CD14-positive monocyte (primary cell): Measurements from ENCODE around the gene NFKB2. TPM values are rescaled to one million over a fixed set of nuclear protein-coding genes. Genes with fewer than 3 reads are reported as not detected.

ENCODE experiments used
- DNase-seq, 3 donors: peaks; one replicate each; pipeline ENCODE4 v3.0.0-alpha.2; 2011 to 2022
- H2AFZ ChIP-seq: 2 replicates; pipeline ENCODE4 v1.6.0; 2012; ENCODE audit warnings: mild to moderate bottlenecking, low read depth, low read length, inconsistent platforms; ENCODE audit not compliant: insufficient read depth, poor library complexity, severe bottlenecking
- H3K27ac ChIP-seq, 2 donors: 1 replicate in 1 of 2; 2 replicates in 1 of 2; pipeline ENCODE4 v1.5.1; 2012 to 2013; ENCODE audit warnings: low read length in 2 of 2, control low read depth in 1 of 2, inconsistent platforms in 1 of 2, low read depth in 1 of 2, mild to moderate bottlenecking in 1 of 2
- H3K27me3 ChIP-seq, 2 donors: one replicate each; pipeline versions ENCODE4 v1.6.0 to v1.6.1; 2011 to 2013; ENCODE audit warnings: low read length in 2 of 2; ENCODE audit not compliant: control insufficient read depth in 2 of 2, insufficient read depth in 2 of 2
- H3K36me3 ChIP-seq, 2 donors: replicated peaks in 1 of 2; 1 replicate in 1 of 2; 2 replicates in 1 of 2; pipeline versions ENCODE4 v1.5.1 to v1.6.1; 2012 to 2013; ENCODE audit warnings: low read length in 2 of 2, control low read depth in 1 of 2, inconsistent platforms in 1 of 2, mild to moderate bottlenecking in 1 of 2; ENCODE audit not compliant: insufficient read depth in 2 of 2, control insufficient read depth in 1 of 2
- H3K4me1 ChIP-seq, 2 donors: 1 replicate in 1 of 2; 2 replicates in 1 of 2; pipeline versions ENCODE4 v1.5.1 to v1.6.1; 2012 to 2013; ENCODE audit warnings: low read length in 2 of 2, control low read depth in 1 of 2, inconsistent platforms in 1 of 2, mild to moderate bottlenecking in 1 of 2, moderate library complexity in 1 of 2; ENCODE audit not compliant: insufficient read depth in 2 of 2, control insufficient read depth in 1 of 2
- H3K4me2 ChIP-seq: replicated peaks from 2 replicates; pipeline ENCODE3; 2012; ENCODE audit warnings: low read length, moderate library complexity, mild to moderate bottlenecking; ENCODE audit not compliant: poor library complexity, severe bottlenecking; ENCODE audit errors: extremely low read depth
- H3K4me3 ChIP-seq, 3 experiments: fragments of 200-600 bp in 1 of 3; sonication (generic) in 1 of 3; replicated peaks in 1 of 3; 1 replicate in 2 of 3; 2 replicates in 1 of 3; pipeline ENCODE4 v1.5.1; 2011 to 2013; ENCODE audit warnings: low read length in 3 of 3, mild to moderate bottlenecking in 3 of 3, control low read depth in 2 of 3, low read depth in 2 of 3, inconsistent platforms in 1 of 3, moderate library complexity in 1 of 3
- H3K79me2 ChIP-seq: 2 replicates; pipeline ENCODE4 v1.6.0; 2012; ENCODE audit warnings: mild to moderate bottlenecking, control low read depth, inconsistent platforms, low read length, moderate library complexity; ENCODE audit not compliant: insufficient read depth
- H3K9ac ChIP-seq: 2 replicates; pipeline ENCODE4 v1.6.0; 2017; ENCODE audit warnings: low read length, mild to moderate bottlenecking; ENCODE audit not compliant: insufficient read depth, poor library complexity, severe bottlenecking
- H3K9me3 ChIP-seq, 2 donors: replicated peaks in 1 of 2; 1 replicate in 1 of 2; 2 replicates in 1 of 2; pipeline versions ENCODE4 v1.5.1 to v1.6.1; 2012 to 2013; ENCODE audit warnings: low read length in 2 of 2, control low read depth in 1 of 2; ENCODE audit not compliant: control insufficient read depth in 1 of 2, insufficient read depth in 1 of 2
- H4K20me1 ChIP-seq: 2 replicates; pipeline ENCODE4 v1.6.0; 2012; ENCODE audit warnings: mild to moderate bottlenecking, low read length, control low read depth, moderate library complexity; ENCODE audit not compliant: insufficient read depth
- H3K27ac Mint-ChIP-seq, 7 donors: one replicate each; pipeline ENCODE4 v1.8.0; 2020; ENCODE audit warnings: mild to moderate bottlenecking in 7 of 7, mixed read lengths in 7 of 7, moderate library complexity in 6 of 7, inconsistent platforms in 2 of 7
- H3K27me3 Mint-ChIP-seq, 3 donors: one replicate each; pipeline ENCODE4 v1.8.0; 2021 to 2022; ENCODE audit warnings: low read depth in 3 of 3, mild to moderate bottlenecking in 3 of 3, mixed read lengths in 3 of 3, moderate library complexity in 3 of 3, inconsistent platforms in 1 of 3
- H3K36me3 Mint-ChIP-seq, 2 donors: one replicate each; pipeline ENCODE4 v1.8.0; 2020; ENCODE audit warnings: mixed read lengths in 2 of 2, inconsistent platforms in 1 of 2, mild to moderate bottlenecking in 1 of 2
- H3K4me1 Mint-ChIP-seq: one replicate; pipeline ENCODE4 v1.8.0; 2020; ENCODE audit warnings: mild to moderate bottlenecking, mixed read lengths
- H3K4me3 Mint-ChIP-seq, 2 donors: one replicate each; pipeline ENCODE4 v1.8.0; 2020; ENCODE audit warnings: mild to moderate bottlenecking in 2 of 2, mixed read lengths in 2 of 2, moderate library complexity in 1 of 2
- H3K9me3 Mint-ChIP-seq, 7 donors: one replicate each; pipeline ENCODE4 v1.8.0; 2020 to 2022; ENCODE audit warnings: mixed read lengths in 7 of 7, mild to moderate bottlenecking in 6 of 7, moderate library complexity in 6 of 7, inconsistent platforms in 2 of 7
- WGBS: methylation state at CpG from one replicate; pipeline ENCODE4 v1.1.5; 2013; ENCODE audit warnings: missing lambda C conversion rate; ENCODE audit not compliant: insufficient coverage; 5-methylcytosine and 5-hydroxymethylcytosine counted together
- intact Hi-C, 2 donors: fragments of 100-400 bp; cut with micrococcal nuclease; formaldehyde crosslinking; loops; one replicate each; pipeline versions ENCODE4 v1.15.0 to v1.15.1; 2023
- polyA plus RNA-seq, 3 donors: library from polyadenylated mRNA; depleted of rRNA in 1 of 3; unstranded in 2 of 3; stranded (reverse) in 1 of 3; fragments of 300-500 nt in 2 of 3; fragments of >200 nt in 1 of 3; fragmentation: Illumina TruSeq in 2 of 3; gene quantifications; 1 replicate in 2 of 3; 2 replicates in 1 of 3; pipeline ENCODE4 v1.2.3, GENCODE V29; 2012 to 2021
- TF ChIP-seq, protein P1 (sequence below): fragments of 200-600 bp; IDR thresholded peaks from one replicate; pipeline ENCODE4 v1.8.0; 2022; ENCODE audit warnings: antibody characterized with exemption, mild to moderate bottlenecking

The NFKB2 gene
- polyA plus RNA-seq, 3 donors = 6.8 to 111 (median 15.0) TPM

DNA sequence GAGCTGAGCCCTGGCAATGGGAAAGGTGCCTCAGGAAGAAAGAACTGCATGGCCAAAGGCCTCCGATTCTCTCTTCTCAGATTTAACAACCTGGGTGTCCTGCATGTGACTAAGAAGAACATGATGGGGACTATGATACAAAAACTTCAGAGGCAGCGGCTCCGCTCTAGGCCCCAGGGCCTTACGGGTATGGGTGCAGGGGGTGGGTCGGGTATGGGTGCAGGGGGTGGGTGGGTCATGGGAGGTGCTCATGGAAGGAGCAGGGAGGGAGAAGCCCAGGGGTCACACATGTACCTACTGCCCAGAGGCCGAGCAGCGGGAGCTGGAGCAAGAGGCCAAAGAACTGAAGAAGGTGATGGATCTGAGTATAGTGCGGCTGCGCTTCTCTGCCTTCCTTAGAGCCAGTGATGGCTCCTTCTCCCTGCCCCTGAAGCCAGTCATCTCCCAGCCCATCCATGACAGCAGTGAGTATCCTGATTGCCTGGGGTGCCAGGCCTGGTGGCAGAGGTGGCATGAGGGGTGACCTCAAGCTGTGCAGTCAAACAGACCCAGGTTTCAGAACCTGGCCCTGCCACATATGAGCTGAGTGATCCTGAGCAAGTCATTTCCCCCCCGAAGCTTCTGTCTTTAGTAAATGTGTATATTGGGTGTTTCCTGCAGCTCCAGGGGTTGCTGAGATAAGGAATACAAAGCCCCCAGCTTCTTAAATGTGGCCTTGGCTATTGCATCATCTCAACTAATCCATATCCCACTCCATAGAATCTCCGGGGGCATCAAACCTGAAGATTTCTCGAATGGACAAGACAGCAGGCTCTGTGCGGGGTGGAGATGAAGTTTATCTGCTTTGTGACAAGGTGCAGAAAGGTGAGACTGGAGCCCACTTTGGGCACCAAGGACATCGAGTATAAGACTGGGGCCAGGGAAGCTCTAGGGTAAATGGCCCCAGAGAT is 2.0 kb downstream of the NFKB2 start:
- Histone ChIP-seq H4K20me1 (peaks cover 65% of the 10 kb centered on the region), H3K4me2 (peak overlapping the region; percentile 78), H3K27ac (no peak overlapping the region), H3K27me3 (peaks cover 0 to 6% of the 10 kb centered on the region in 2 donors), H3K79me2 (peaks cover 19% of the 10 kb centered on the region), H2AFZ (no peak overlapping the region), H3K36me3 (peaks cover 49 to 53% of the 10 kb centered on the region in 2 donors), H3K4me1 (peaks cover 33 to 48% of the 10 kb centered on the region in 2 donors), H3K4me3 (no peak overlapping the region), H3K9me3 (no peaks in the 10 kb centered on the region), H3K9ac (no peak overlapping the region)
- TF ChIP-seq, protein P1, sequence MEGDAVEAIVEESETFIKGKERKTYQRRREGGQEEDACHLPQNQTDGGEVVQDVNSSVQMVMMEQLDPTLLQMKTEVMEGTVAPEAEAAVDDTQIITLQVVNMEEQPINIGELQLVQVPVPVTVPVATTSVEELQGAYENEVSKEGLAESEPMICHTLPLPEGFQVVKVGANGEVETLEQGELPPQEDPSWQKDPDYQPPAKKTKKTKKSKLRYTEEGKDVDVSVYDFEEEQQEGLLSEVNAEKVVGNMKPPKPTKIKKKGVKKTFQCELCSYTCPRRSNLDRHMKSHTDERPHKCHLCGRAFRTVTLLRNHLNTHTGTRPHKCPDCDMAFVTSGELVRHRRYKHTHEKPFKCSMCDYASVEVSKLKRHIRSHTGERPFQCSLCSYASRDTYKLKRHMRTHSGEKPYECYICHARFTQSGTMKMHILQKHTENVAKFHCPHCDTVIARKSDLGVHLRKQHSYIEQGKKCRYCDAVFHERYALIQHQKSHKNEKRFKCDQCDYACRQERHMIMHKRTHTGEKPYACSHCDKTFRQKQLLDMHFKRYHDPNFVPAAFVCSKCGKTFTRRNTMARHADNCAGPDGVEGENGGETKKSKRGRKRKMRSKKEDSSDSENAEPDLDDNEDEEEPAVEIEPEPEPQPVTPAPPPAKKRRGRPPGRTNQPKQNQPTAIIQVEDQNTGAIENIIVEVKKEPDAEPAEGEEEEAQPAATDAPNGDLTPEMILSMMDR = no peak
- no peaks in the 10 kb centered on the region for H3K9me3 Mint-ChIP-seq
- H3K4me1 Mint-ChIP-seq = peaks cover 39% of the 10 kb centered on the region
- H3K4me3 Mint-ChIP-seq = peak overlapping the region; percentile 91 to 95
- H3K27ac Mint-ChIP-seq = peak overlapping the region in 4 of 7 donors; percentile 3 to 99 (median 82)
- H3K36me3 Mint-ChIP-seq = peaks cover 53 to 63% of the 10 kb centered on the region in 2 donors
- peaks cover 0 to 7% (median 6%) of the 10 kb centered on the region in 3 donors for H3K27me3 Mint-ChIP-seq
- 97% methylated on average over 7 of the region's 14 CpGs for WGBS
- DNase-seq = peak in 1 of 3 donors; percentile 13
- intact Hi-C loops = loop anchor here (10.0 kb wide), 2 partner anchors 77 to 187 kb away; no protein-coding TSS in a partner anchor

DNA sequence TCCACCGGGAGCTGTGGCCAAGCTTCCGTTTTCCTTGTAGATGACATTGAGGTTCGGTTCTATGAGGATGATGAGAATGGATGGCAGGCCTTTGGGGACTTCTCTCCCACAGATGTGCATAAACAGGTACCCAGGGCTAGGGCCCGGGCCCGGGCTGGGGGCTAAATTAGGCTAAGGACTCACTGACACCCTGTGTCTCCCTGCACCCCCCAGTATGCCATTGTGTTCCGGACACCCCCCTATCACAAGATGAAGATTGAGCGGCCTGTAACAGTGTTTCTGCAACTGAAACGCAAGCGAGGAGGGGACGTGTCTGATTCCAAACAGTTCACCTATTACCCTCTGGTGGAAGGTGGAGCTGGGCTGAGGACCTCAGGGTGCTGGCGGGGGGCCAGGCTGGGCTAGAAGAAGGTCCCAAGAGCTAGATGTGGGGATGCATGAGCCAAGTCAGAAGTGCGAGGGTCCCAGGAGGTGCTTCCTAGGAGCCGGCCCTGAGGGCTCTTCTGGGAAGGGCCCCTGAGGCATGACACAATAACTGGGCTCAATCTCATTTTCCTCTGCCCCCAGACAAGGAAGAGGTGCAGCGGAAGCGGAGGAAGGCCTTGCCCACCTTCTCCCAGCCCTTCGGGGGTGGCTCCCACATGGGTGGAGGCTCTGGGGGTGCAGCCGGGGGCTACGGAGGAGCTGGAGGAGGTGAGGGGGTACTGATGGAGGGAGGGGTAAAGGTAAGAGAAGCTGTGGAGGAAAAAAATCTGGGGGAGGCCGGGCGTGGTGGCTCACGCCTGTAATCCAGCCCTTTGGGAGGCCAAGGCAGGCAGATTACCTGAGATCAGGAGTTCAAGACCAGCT is 2.9 kb downstream of the NFKB2 start:
- Mint-ChIP-seq H3K9me3 (no peaks in the 10 kb centered on the region), H3K27ac (peak overlapping the region; percentile 32 to 88 (median 75)), H3K4me1 (peaks cover 32% of the 10 kb centered on the region), H3K4me3 (peak overlapping the region; percentile 48 to 50), H3K36me3 (peaks cover 55 to 63% of the 10 kb centered on the region in 2 donors), H3K27me3 (peaks cover 0 to 4% (median 0%) of the 10 kb centered on the region in 3 donors)
- H3K4me2 ChIP-seq = peak overlapping the region; percentile 69
- H2AFZ ChIP-seq = no peak overlapping the region
- intact Hi-C loops = loop anchor here (10.0 kb wide), 2 partner anchors 76 to 186 kb away; no protein-coding TSS in a partner anchor
- no peaks in the 10 kb centered on the region for H3K27me3 ChIP-seq
- DNase-seq = peak in 1 of 3 donors; percentile 12
- H3K36me3 ChIP-seq = peaks cover 49 to 54% of the 10 kb centered on the region in 2 donors
- H4K20me1 ChIP-seq = peaks cover 69% of the 10 kb centered on the region
- 97% methylated on average over 10 of the region's 21 CpGs for WGBS
- peak overlapping the region; percentile 54 for H3K9ac ChIP-seq
- H3K4me1 ChIP-seq = peaks cover 31 to 45% of the 10 kb centered on the region in 2 donors
- peak overlapping the region; percentile 50 to 71 for H3K27ac ChIP-seq
- H3K4me3 ChIP-seq = peak overlapping the region in 1 of 3 experiments; percentile 68
- H3K9me3 ChIP-seq = no peaks in the 10 kb centered on the region
- TF ChIP-seq, protein P1 = no peak
- peaks cover 19% of the 10 kb centered on the region for H3K79me2 ChIP-seq
